NCI-H446 treated with DMSO at 0.1 percent for 48 hours (cell line): ENCODE results near the gene UBR1.
"Not testable (repeated sequence)": the region's sequence is repeated elsewhere in the genome, so short reads cannot be mapped to it uniquely, and the experiment has no call there.

Source experiments
- DNase-seq: peaks from one replicate; lab custom pipeline; 2025; lab: John Stamatoyannopoulos, UW

The UBR1 gene

DNA sequence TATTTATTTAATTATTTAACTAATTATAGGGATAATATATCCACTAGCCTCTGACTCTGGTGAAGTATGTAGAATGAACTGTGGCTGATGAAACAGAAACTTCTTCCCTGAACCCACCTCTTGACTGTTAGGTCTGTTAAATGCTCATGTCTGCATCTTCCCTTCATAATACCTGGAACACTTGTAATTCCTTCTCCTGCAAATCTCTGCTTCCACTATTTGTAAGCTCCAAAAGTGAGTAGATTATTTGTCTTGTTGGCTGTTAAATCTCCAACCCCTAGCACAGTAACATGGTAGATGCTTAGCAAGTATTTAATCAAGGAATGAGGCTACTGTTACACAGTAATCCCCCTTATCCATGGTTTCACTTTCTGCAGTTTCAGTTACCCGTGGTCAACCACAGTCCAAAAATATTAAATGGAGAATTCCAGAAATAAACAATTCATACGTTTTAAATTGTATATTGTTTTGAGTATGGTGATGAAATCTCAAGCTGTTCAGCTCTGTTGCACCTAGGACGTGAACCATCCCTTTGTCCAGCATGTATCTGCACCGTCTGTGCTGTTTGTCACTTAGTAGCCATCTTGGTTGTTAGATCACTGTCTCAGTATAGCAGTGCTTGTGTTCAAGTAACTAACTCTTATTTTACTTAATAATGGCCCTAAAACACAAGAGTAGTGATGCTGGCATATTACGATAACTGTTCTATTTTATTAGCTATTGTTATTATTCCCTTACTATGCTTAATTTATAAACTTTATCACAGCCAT is 190.9 kb downstream of the UBR1 start:
- no peak for DNase-seq

DNA sequence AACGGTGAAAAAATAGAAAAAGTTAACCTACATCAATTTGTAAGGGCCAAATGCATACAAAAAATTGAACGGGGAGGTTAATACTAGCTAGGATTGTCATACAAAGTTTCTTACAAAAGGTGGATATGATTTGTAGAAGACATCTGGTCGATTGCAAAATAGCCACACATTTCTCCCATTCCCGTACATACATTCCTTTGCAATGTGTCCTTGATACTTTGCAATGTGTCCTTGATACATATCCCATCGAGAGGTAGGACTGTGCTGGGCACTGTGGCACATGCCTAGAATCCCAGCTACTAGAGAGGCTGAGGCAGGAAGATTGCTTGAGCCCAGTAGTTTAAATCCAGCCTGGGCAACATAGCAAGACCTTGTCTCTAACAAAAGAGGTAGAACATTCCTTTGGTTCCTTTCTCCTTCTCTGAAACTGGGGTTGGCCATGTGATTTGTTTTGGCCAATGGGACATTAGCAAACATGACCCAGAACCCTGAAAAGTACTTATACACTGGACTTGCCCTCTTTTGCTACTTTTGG is 194.7 kb downstream of the UBR1 start:
- no peak for DNase-seq

DNA sequence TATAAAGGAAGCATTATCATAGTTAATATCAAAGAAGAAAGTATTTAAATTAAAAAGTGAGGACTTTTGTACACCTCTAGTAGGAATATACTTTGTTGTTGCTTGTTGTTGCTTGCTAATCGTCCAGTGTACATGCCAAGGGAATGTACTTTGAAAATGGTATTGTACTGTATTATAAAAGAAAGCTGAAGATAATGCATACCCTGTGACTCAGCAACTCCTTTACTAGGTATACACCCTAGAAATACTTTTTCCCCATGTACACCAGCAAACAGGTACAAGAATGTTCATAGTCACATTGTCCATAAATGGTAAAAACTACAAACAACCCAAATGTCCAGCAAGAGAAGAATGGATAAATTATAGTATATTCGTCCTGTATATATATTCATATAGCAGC is 197.3 kb downstream of the UBR1 start:
- DNase-seq: no peak

DNA sequence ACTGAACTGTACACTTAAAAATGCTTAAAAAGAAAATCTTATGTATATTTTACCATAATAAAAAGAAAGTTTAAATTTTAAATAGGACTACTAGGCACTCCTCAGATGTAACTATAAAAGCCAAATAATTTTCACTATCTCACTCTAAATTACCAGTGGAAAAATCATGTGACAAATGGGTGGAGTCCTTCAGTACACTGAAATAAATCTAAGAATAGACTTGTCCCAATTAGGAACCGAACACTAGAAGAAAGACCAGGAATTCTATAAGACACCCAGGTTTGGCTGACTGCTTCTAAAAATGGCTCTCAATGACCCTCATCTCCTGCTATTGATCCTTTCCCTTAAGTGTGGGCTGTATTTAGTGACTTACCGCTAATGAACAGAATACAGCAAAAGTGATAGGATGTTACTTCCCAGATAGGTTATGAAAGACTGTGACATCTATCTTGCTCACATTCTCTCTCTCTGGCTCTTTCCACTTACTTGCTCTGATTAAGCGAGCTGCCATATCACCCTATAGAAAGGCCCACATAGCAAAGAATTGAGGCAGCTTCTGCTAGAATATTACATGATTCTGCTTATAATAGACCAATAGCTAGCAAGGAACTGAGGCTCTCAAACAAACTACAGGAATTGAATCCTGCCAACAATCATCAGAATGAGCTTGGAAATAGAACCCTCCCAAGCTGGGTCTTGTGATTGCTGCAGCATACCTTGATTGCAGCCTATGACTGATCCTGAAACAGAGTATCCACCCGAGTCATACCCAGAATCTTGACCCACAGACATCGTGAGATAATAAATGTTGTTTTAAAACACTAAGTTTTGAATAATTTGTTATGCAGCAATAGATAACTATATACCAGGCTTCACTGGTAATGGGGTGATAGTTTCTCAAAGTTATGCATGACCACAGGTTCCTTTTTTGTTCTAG is 202.2 kb downstream of the UBR1 start:
- no peak for DNase-seq

DNA sequence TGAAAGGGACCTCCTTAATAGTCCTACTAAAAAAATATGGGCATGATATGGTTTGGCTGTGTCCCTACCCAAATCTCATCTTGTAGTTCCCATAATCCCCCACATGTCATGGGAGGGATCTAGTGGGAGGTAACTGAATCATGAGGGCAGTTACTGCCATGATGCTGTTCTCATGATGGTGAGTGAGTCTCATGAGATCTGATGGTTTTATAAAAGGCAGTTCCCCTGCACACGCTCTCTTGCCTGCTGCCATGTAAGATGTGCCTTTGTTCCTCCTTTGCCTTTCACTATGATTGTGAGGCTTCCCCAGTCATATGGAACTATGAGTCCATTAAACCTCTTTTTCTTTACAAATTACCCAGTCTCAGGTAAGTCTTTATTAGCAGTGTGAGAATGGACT is 211.9 kb downstream of the UBR1 start:
- DNase-seq: not testable (repeated sequence)
